ENCODE data around the gene COMTD1. TPM values are rescaled to one million over a fixed set of nuclear protein-coding genes. Genes with fewer than 3 reads are reported as not detected.

COMTD1 gene
- total and polyA plus RNA-seq, 2 of the 13 experiments (the other 11 are each of a cell fraction or from before 2014, with no cell fraction given): 11.8 to 18.4 TPM

- CTCF ChIA-PET (ENCODE audit: low intra/inter-chr PET ratio, low total read pairs): no interaction called here
- DNase-seq (ENCODE audit: low spot score): peak; percentile 44
Observed at GRCh38 chr10:75281974-75282373, 46.2 kb upstream of the COMTD1 start.

GRCh38 chr10:75280236-75280635 is 44.5 kb upstream of the COMTD1 start:
- Histone ChIP-seq H3K27me3 (ENCODE audit: control insufficient read depth in 1 of 2, insufficient read depth in 2 of 2, low read length in 2 of 2) (peaks cover 2 to 14% of the 10 kb centered on the region in 2 experiments; a peak in 3 of 5 replicates), H2AFZ (ENCODE audit: low read length) (no peak overlapping the region), H3K36me3 (replicated peaks in 1 of 2; ENCODE audit: control insufficient read depth in 1 of 2, insufficient read depth in 2 of 2, low read length in 2 of 2) (no peaks in the 10 kb centered on the region), H3K27ac (ENCODE audit: extremely low read length, insufficient read depth, low read length) (no peak overlapping the region), H3K4me3 (replicated peaks in 1 of 3; ENCODE audit: insufficient read depth in 1 of 3, low read depth in 2 of 3, low read length in 3 of 3) (no peak overlapping the region), H3K79me2 (ENCODE audit: insufficient read depth, low read length) (no peaks in the 10 kb centered on the region), H3K4me2 (ENCODE audit: low read depth, low read length) (no peak overlapping the region), H4K20me1 (ENCODE audit: insufficient read depth, low read length) (no peaks in the 10 kb centered on the region), H3K9ac (ENCODE audit: insufficient read depth, low read depth, low read length) (no peak overlapping the region), H3K9me3 (ENCODE audit: low read length) (no peaks in the 10 kb centered on the region), H3K4me1 (ENCODE audit: insufficient read depth, low read length) (peaks cover 25% of the 10 kb centered on the region)
- no TSS peak for BruUV-seq (replicated peaks)
- intact Hi-C loops (cut with micrococcal nuclease; ENCODE audit: unreplicated experiment): no loop called here
- no peak for FAIRE-seq
- no peak for TF ChIP-seq PAWR (CRISPR knock-in tag; IDR thresholded peaks at IDR 0.05; ENCODE audit: borderline replicate concordance)
- CTCF ChIA-PET (ENCODE audit: low intra/inter-chr PET ratio, low total read pairs): no interaction called here
- ATAC-seq: no peak
- 0% methylated on average over 2 of the region's 2 CpGs for WGBS (ENCODE audit: low lambda C conversion rate)
- POLR2A ChIA-PET: no interaction called here
- in situ Hi-C loops (cut with HindIII; ENCODE audit: extremely low pct_ligation_motif_present, low pct_unique_long_range_greater_than_20kb): loop anchor here (25.0 kb wide), 1 partner anchor 1032 kb away; no protein-coding TSS in a partner anchor
- DNase-seq (ENCODE audit: low spot score): no peak

More at GRCh38 chr10:75281974-75282373, 46.2 kb upstream of the COMTD1 start:
- TF ChIP-seq SETDB1 (CRISPR knock-in tag; IDR thresholded peaks at IDR 0.05; ENCODE audit: borderline replicate concordance) (no peak), NFYC (CRISPR knock-in tag; IDR thresholded peaks at IDR 0.05) (peak; percentile 46; the same call in 1 of the 2 replicates), SOX5 (CRISPR knock-in tag; IDR thresholded peaks at IDR 0.05; ENCODE audit: borderline replicate concordance) (0 out of 2 replicates have a peak, but pooled peaks have one; percentile 36), MAX (IDR thresholded peaks at IDR 0.05) (no peak), TCF7 (IDR thresholded peaks at IDR 0.05; ENCODE audit: low read depth) (peak; percentile 33; the same call in 1 of the 2 replicates), NFYB (CRISPR knock-in tag; IDR thresholded peaks at IDR 0.05) (peak; percentile 51; the same call in 1 of the 2 replicates), FOSL2 (CRISPR knock-in tag; IDR thresholded peaks at IDR 0.05) (0 out of 2 replicates have a peak, but pooled peaks have one; percentile 33), ARHGAP35 (CRISPR knock-in tag; IDR thresholded peaks at IDR 0.05; ENCODE audit: borderline replicate concordance) (no peak)
- 7% methylated on average over 2 of the region's 2 CpGs for WGBS (ENCODE audit: low lambda C conversion rate)
- intact Hi-C loops (cut with micrococcal nuclease; ENCODE audit: unreplicated experiment) (no loop called here), in situ Hi-C loops (cut with HindIII; ENCODE audit: extremely low pct_ligation_motif_present, low pct_unique_long_range_greater_than_20kb) (loop anchor here (25.0 kb wide), 1 partner anchor 1030 kb away; no protein-coding TSS in a partner anchor)
- no peaks in the 10 kb centered on the region for H3K79me2 ChIP-seq (ENCODE audit: insufficient read depth, low read length)
- FAIRE-seq: no peak
- H3K9me3 ChIP-seq (ENCODE audit: low read length): no peaks in the 10 kb centered on the region
- peaks cover 25% of the 10 kb centered on the region for H3K4me1 ChIP-seq (ENCODE audit: insufficient read depth, low read length)
- no peak overlapping the region for H3K4me3 ChIP-seq (replicated peaks in 1 of 3; ENCODE audit: insufficient read depth in 1 of 3, low read depth in 2 of 3, low read length in 3 of 3)
- no TSS peak for BruUV-seq (replicated peaks)
- no peak overlapping the region for H2AFZ ChIP-seq (ENCODE audit: low read length)
- no peak overlapping the region for H3K27ac ChIP-seq (ENCODE audit: extremely low read length, insufficient read depth, low read length)
- no peaks in the 10 kb centered on the region for H3K36me3 ChIP-seq (replicated peaks in 1 of 2; ENCODE audit: control insufficient read depth in 1 of 2, insufficient read depth in 2 of 2, low read length in 2 of 2)
- no peaks in the 10 kb centered on the region for H4K20me1 ChIP-seq (ENCODE audit: insufficient read depth, low read length)
- peak; percentile 41 for ATAC-seq
- H3K4me2 ChIP-seq (ENCODE audit: low read depth, low read length): no peak overlapping the region
- peaks cover 4 to 26% of the 10 kb centered on the region in 2 experiments; a peak in 4 of 5 replicates for H3K27me3 ChIP-seq (ENCODE audit: control insufficient read depth in 1 of 2, insufficient read depth in 2 of 2, low read length in 2 of 2)
- POLR2A ChIA-PET: no interaction called here
- no peak overlapping the region for H3K9ac ChIP-seq (ENCODE audit: insufficient read depth, low read depth, low read length)
